HEK293 (cell line): ENCODE measurements around the gene NUCB1.

ENCODE experiments used
- CTCF ChIA-PET: fragments of 350-600 bp; formaldehyde crosslinking; extraction: SDS; loops from one replicate; lab custom pipeline; 2021; ENCODE audit warnings: antibody characterized with exemption; lab: Yijun Ruan, JAX
- POLR2A ChIA-PET: fragments of 300-600 bp; formaldehyde crosslinking; extraction: SDS; loops from one replicate; lab custom pipeline; 2020; ENCODE audit warnings: antibody characterized with exemption, inconsistent platforms; lab: Yijun Ruan, JAX
- H3K27ac ChIP-seq: fragments of 200-500 bp; sonication (Bioruptor generic); 2 replicates; pipeline ENCODE4 v1.5.1; 2014; ENCODE audit warnings: low read depth, low read length, control low read depth, inconsistent platforms; ENCODE audit errors: extremely low read depth
- H3K36me3 ChIP-seq, 2 experiments: fragments of 200-500 bp in 1 of 2; sonication (Bioruptor generic) in 1 of 2; 1 replicate in 1 of 2; 2 replicates in 1 of 2; pipeline ENCODE4 v1.5.1; 2014 to 2017; ENCODE audit warnings: inconsistent platforms in 2 of 2, low read length in 2 of 2; ENCODE audit not compliant: control insufficient read depth in 2 of 2, insufficient read depth in 1 of 2
- H3K4me1 ChIP-seq: fragments of 200-500 bp; sonication (Bioruptor generic); 2 replicates; pipeline ENCODE4 v1.5.1; 2014; ENCODE audit warnings: mild to moderate bottlenecking, low read length, inconsistent platforms; ENCODE audit not compliant: control insufficient read depth, insufficient read depth
- H3K4me3 ChIP-seq: 2 replicates; pipeline ENCODE4 v1.5.1; 2011; ENCODE audit warnings: low read depth, mild to moderate bottlenecking, control low read depth, low read length, moderate library complexity
- H3K9me3 ChIP-seq: fragments of 200-500 bp; sonication (Bioruptor generic); 2 replicates; pipeline ENCODE4 v1.5.1; 2014; ENCODE audit warnings: low read depth, low read length, inconsistent platforms; ENCODE audit not compliant: control insufficient read depth, insufficient read depth
- BCL11A ChIP-seq: fragments of 450-650 bp; formaldehyde crosslinking; IDR thresholded peaks from 2 replicates; pipeline ENCODE4 v1.5.1; 2016; ENCODE audit warnings: low read depth, missing biosample characterization, missing genetic modification characterization
- CTCF ChIP-seq: fragments of 450-650 bp; formaldehyde crosslinking; IDR thresholded peaks from 2 replicates; pipeline ENCODE4 v1.5.1; 2016; ENCODE audit warnings: missing biosample characterization, missing genetic modification characterization
- EGR2 ChIP-seq: fragments of 450-650 bp; formaldehyde crosslinking; IDR thresholded peaks from 2 replicates; pipeline ENCODE4 v1.5.1; 2016; ENCODE audit warnings: low read depth, missing biosample characterization, missing genetic modification characterization
- GLI4 ChIP-seq: fragments of 450-650 bp; formaldehyde crosslinking; IDR thresholded peaks from 2 replicates; pipeline ENCODE4 v1.5.1; 2016; ENCODE audit warnings: missing biosample characterization, missing genetic modification characterization
- GLIS1 ChIP-seq: fragments of 450-650 bp; formaldehyde crosslinking; IDR thresholded peaks from 2 replicates; pipeline ENCODE4 v1.5.1; 2016; ENCODE audit warnings: missing biosample characterization, missing genetic modification characterization
- MEIS1 ChIP-seq: sonication (generic); formaldehyde crosslinking; IDR thresholded peaks from 2 replicates; pipeline ENCODE4 v1.8.1; 2022; ENCODE audit warnings: missing genetic modification reagents, mild to moderate bottlenecking, borderline replicate concordance
- SCRT1 ChIP-seq: fragments of 450-650 bp; formaldehyde crosslinking; IDR thresholded peaks from 2 replicates; pipeline ENCODE4 v1.5.1; 2016; ENCODE audit warnings: missing biosample characterization, missing genetic modification characterization, borderline replicate concordance
- SP2 ChIP-seq: fragments of 450-650 bp; formaldehyde crosslinking; IDR thresholded peaks from 2 replicates; pipeline ENCODE4 v1.5.1; 2016; ENCODE audit warnings: missing biosample characterization, missing genetic modification characterization
- SP3 ChIP-seq: fragments of 450-650 bp; formaldehyde crosslinking; IDR thresholded peaks from 2 replicates; pipeline ENCODE4 v1.5.1; 2016; ENCODE audit warnings: missing biosample characterization, missing genetic modification characterization
- ZBTB6 ChIP-seq: fragments of 450-650 bp; formaldehyde crosslinking; IDR thresholded peaks from 2 replicates; pipeline ENCODE4 v1.5.1; 2017; ENCODE audit warnings: missing biosample characterization, missing genetic modification characterization
- ZEB2 ChIP-seq: fragments of 450-650 bp; formaldehyde crosslinking; IDR thresholded peaks from 2 replicates; pipeline ENCODE4 v1.5.1; 2016; ENCODE audit warnings: missing biosample characterization, missing genetic modification characterization
- ZFHX2 ChIP-seq: fragments of 450-650 bp; formaldehyde crosslinking; conservative IDR thresholded peaks from 2 replicates; pipeline ENCODE4 v1.5.1; 2016; ENCODE audit warnings: missing biosample characterization, missing genetic modification characterization
- ZNF121 ChIP-seq: fragments of 450-650 bp; formaldehyde crosslinking; IDR thresholded peaks from 2 replicates; pipeline ENCODE4 v1.5.1; 2016; ENCODE audit warnings: missing biosample characterization, missing genetic modification characterization
- ZNF132 ChIP-seq: fragments of 450-650 bp; formaldehyde crosslinking; IDR thresholded peaks from 2 replicates; pipeline ENCODE4 v1.5.1; 2017; ENCODE audit warnings: missing biosample characterization, missing genetic modification characterization, borderline replicate concordance
- ZNF155 ChIP-seq: fragments of 450-650 bp; formaldehyde crosslinking; IDR thresholded peaks from 2 replicates; pipeline ENCODE4 v1.5.1; 2016; ENCODE audit warnings: missing biosample characterization, missing genetic modification characterization
- ZNF174 ChIP-seq: fragments of 450-650 bp; formaldehyde crosslinking; IDR thresholded peaks from 2 replicates; pipeline ENCODE4 v1.5.0; 2017; ENCODE audit warnings: missing biosample characterization, mild to moderate bottlenecking, missing genetic modification characterization
- ZNF19 ChIP-seq: fragments of 450-650 bp; formaldehyde crosslinking; IDR thresholded peaks from 2 replicates; pipeline ENCODE4; 2016; ENCODE audit warnings: missing biosample characterization, missing genetic modification characterization, low read depth
- ZNF335 ChIP-seq: fragments of 450-650 bp; formaldehyde crosslinking; conservative IDR thresholded peaks from 2 replicates; pipeline ENCODE4 v1.5.1; 2016; ENCODE audit warnings: missing biosample characterization, missing genetic modification characterization
- ZNF362 ChIP-seq: fragments of 450-650 bp; formaldehyde crosslinking; IDR thresholded peaks from 2 replicates; pipeline ENCODE4 v1.5.1; 2016; ENCODE audit warnings: missing biosample characterization, missing genetic modification characterization
- ZNF423 ChIP-seq: fragments of 450-650 bp; formaldehyde crosslinking; IDR thresholded peaks from 2 replicates; pipeline ENCODE4 v1.5.1; 2016; ENCODE audit warnings: missing biosample characterization, missing genetic modification characterization
- ZNF426 ChIP-seq: fragments of 450-650 bp; formaldehyde crosslinking; IDR thresholded peaks from 2 replicates; pipeline ENCODE4 v1.5.1; 2017; ENCODE audit warnings: missing biosample characterization, missing genetic modification characterization, mild to moderate bottlenecking, inconsistent platforms, moderate library complexity
- ZNF629 ChIP-seq: fragments of 450-650 bp; formaldehyde crosslinking; IDR thresholded peaks from 2 replicates; pipeline ENCODE4 v1.5.1; 2017; ENCODE audit warnings: missing biosample characterization, missing genetic modification characterization
- ZNF645 ChIP-seq: fragments of 450-650 bp; formaldehyde crosslinking; IDR thresholded peaks from 2 replicates; pipeline ENCODE4; 2016; ENCODE audit warnings: missing biosample characterization, missing genetic modification characterization
- ZNF677 ChIP-seq: fragments of 450-650 bp; IDR thresholded peaks from 2 replicates; pipeline ENCODE4 v1.5.0; 2018; ENCODE audit warnings: missing biosample characterization, mild to moderate bottlenecking, missing genetic modification characterization, moderate library complexity
- ZNF707 ChIP-seq: fragments of 450-650 bp; formaldehyde crosslinking; IDR thresholded peaks from 2 replicates; pipeline ENCODE4 v1.5.1; 2016; ENCODE audit warnings: missing biosample characterization, missing genetic modification characterization
- ZXDB ChIP-seq: fragments of 450-650 bp; formaldehyde crosslinking; IDR thresholded peaks from 2 replicates; pipeline ENCODE4 v1.5.1; 2016; ENCODE audit warnings: missing biosample characterization, missing genetic modification characterization
- TF ChIP-seq, protein P1 (sequence below): fragments of 450-650 bp; formaldehyde crosslinking; IDR thresholded peaks from 2 replicates; pipeline ENCODE4 v1.5.1; 2017; ENCODE audit warnings: missing biosample characterization, missing genetic modification characterization
- TF ChIP-seq, protein P2 (sequence below): fragments of 450-650 bp; formaldehyde crosslinking; IDR thresholded peaks from 2 replicates; pipeline ENCODE4 v1.5.1; 2016; ENCODE audit warnings: missing biosample characterization, missing genetic modification characterization, low read depth
- TF ChIP-seq, protein P3 (sequence below): fragments of 450-650 bp; IDR thresholded peaks from 2 replicates; pipeline ENCODE4 v1.5.1; 2018; ENCODE audit warnings: missing biosample characterization, missing genetic modification characterization

Gene NUCB1

GRCh38 chr19:48961051-48961649 is 61.0 kb downstream of the NUCB1 start:
- H3K4me1 ChIP-seq: peaks cover 16% of the 10 kb centered on the region
- no peak overlapping the region for H3K4me3 ChIP-seq
- ChIA-PET CTCF (interaction anchor here (1.7 kb wide), 2 partner anchors 9 to 19 kb away, joined by 5 to 10 read pairs; no protein-coding TSS in a partner anchor), POLR2A (interaction anchor here (0.6 to 2.7 kb wide), 4 partner anchors 9 to 134 kb away, joined by 4 to 16 read pairs (median 6); partner anchors contain the start of genes GYS1 and RUVBL2)
- no peak overlapping the region for H3K27ac ChIP-seq
- peaks cover 22 to 34% of the 10 kb centered on the region in 2 experiments; a peak in 2 of 3 replicates for H3K36me3 ChIP-seq
- H3K9me3 ChIP-seq: no peaks in the 10 kb centered on the region
- TF ChIP-seq GLIS1 (0 out of 2 replicates have a peak, but pooled peaks have one; percentile 19), ZNF121 (tag by site-specific recombination) (peak; percentile 91), ZNF19 (no peak), ZEB2 (tag by site-specific recombination) (no peak), MEIS1 (CRISPR knock-in tag) (no peak), GLI4 (tag by site-specific recombination) (no peak), ZNF132 (tag by site-specific recombination) (no peak), ZNF423 (tag by site-specific recombination) (no peak), EGR2 (tag by site-specific recombination) (peak; percentile 59), ZNF629 (no peak), ZFHX2 (peak; percentile 73), SCRT1 (tag by site-specific recombination) (no peak), SP3 (tag by site-specific recombination) (no peak), CTCF (tag by site-specific recombination) (no peak), ZXDB (peak; percentile 26; the same call in 1 of the 2 replicates), ZNF677 (no peak), ZNF155 (tag by site-specific recombination) (no peak), ZBTB6 (tag by site-specific recombination) (peak; percentile 14; the same call in 1 of the 2 replicates), SP2 (tag by site-specific recombination) (peak; percentile 43), ZNF174 (tag by site-specific recombination) (no peak), ZNF362 (tag by site-specific recombination) (no peak), ZNF335 (tag by site-specific recombination) (no peak), ZNF645 (tag by site-specific recombination) (no peak), ZNF426 (tag by site-specific recombination) (no peak), BCL11A (tag by site-specific recombination) (peak; percentile 84), ZNF707 (no peak)
- TF ChIP-seq, protein P1, sequence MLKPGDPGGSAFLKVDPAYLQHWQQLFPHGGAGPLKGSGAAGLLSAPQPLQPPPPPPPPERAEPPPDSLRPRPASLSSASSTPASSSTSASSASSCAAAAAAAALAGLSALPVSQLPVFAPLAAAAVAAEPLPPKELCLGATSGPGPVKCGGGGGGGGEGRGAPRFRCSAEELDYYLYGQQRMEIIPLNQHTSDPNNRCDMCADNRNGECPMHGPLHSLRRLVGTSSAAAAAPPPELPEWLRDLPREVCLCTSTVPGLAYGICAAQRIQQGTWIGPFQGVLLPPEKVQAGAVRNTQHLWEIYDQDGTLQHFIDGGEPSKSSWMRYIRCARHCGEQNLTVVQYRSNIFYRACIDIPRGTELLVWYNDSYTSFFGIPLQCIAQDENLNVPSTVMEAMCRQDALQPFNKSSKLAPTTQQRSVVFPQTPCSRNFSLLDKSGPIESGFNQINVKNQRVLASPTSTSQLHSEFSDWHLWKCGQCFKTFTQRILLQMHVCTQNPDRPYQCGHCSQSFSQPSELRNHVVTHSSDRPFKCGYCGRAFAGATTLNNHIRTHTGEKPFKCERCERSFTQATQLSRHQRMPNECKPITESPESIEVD (tag by site-specific recombination): no peak
- TF ChIP-seq, protein P2, sequence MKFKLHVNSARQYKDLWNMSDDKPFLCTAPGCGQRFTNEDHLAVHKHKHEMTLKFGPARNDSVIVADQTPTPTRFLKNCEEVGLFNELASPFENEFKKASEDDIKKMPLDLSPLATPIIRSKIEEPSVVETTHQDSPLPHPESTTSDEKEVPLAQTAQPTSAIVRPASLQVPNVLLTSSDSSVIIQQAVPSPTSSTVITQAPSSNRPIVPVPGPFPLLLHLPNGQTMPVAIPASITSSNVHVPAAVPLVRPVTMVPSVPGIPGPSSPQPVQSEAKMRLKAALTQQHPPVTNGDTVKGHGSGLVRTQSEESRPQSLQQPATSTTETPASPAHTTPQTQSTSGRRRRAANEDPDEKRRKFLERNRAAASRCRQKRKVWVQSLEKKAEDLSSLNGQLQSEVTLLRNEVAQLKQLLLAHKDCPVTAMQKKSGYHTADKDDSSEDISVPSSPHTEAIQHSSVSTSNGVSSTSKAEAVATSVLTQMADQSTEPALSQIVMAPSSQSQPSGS (tag by site-specific recombination): no peak
- TF ChIP-seq, protein P3, sequence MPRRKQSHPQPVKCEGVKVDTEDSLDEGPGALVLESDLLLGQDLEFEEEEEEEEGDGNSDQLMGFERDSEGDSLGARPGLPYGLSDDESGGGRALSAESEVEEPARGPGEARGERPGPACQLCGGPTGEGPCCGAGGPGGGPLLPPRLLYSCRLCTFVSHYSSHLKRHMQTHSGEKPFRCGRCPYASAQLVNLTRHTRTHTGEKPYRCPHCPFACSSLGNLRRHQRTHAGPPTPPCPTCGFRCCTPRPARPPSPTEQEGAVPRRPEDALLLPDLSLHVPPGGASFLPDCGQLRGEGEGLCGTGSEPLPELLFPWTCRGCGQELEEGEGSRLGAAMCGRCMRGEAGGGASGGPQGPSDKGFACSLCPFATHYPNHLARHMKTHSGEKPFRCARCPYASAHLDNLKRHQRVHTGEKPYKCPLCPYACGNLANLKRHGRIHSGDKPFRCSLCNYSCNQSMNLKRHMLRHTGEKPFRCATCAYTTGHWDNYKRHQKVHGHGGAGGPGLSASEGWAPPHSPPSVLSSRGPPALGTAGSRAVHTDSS (tag by site-specific recombination): no peak
